GM23338 (cell line): Measurements from ENCODE around the gene EXD3. TPM values are rescaled to one million over a fixed set of nuclear protein-coding genes. Genes with fewer than 3 reads are reported as not detected.

ENCODE experiments used
- ATAC-seq: fragments of 200-7000 bp; cut with Tn5 transposase; 3 replicates; pipeline ENCODE4 v1.9.1; 2020
- DNase-seq: peaks from one replicate; pipeline ENCODE4 v3.0.0-alpha.2; 2015; ENCODE audit warnings: low spot score
- H2AFZ ChIP-seq: fragments of 200-600 bp; sonication (generic); 2 replicates; pipeline ENCODE4 v1.8.0; 2016; ENCODE audit warnings: antibody characterized with exemption, mild to moderate bottlenecking, moderate library complexity
- H3F3A ChIP-seq: fragments of 200-600 bp; sonication (generic); replicated peaks from 2 replicates; pipeline ENCODE4 v1.8.0; 2017; ENCODE audit warnings: antibody characterized with exemption, mixed run types, low read depth
- H3K27ac ChIP-seq: fragments of 200-600 bp; sonication (generic); 2 replicates; pipeline ENCODE4 v1.6.1; 2016; ENCODE audit warnings: low read depth
- H3K27me3 ChIP-seq: fragments of 200-600 bp; sonication (generic); 2 replicates; pipeline ENCODE4 v1.8.0; 2016; ENCODE audit warnings: mild to moderate bottlenecking, mixed run types, moderate library complexity; ENCODE audit not compliant: insufficient read depth
- H3K36me3 ChIP-seq: fragments of 200-600 bp; sonication (generic); 2 replicates; pipeline ENCODE4 v1.8.0; 2016; ENCODE audit warnings: mild to moderate bottlenecking; ENCODE audit not compliant: insufficient read depth
- H3K4me1 ChIP-seq: fragments of 200-600 bp; sonication (generic); 2 replicates; pipeline ENCODE4 v1.8.0; 2016; ENCODE audit warnings: mild to moderate bottlenecking, moderate library complexity; ENCODE audit not compliant: insufficient read depth
- H3K4me2 ChIP-seq: fragments of 200-600 bp; sonication (generic); 2 replicates; pipeline ENCODE4 v1.7.1; 2017; ENCODE audit warnings: mixed run types
- H3K4me3 ChIP-seq: fragments of 200-600 bp; sonication (generic); 2 replicates; pipeline ENCODE4 v1.6.1; 2016; ENCODE audit warnings: mixed run types
- H3K79me2 ChIP-seq: fragments of 200-600 bp; sonication (generic); replicated peaks from 2 replicates; pipeline ENCODE4 v1.8.0; 2017; ENCODE audit warnings: mild to moderate bottlenecking; ENCODE audit not compliant: insufficient read depth
- H3K9me2 ChIP-seq: fragments of 200-600 bp; sonication (generic); 2 replicates; pipeline ENCODE4 v1.8.0; 2017; ENCODE audit not compliant: insufficient read depth
- H4K20me1 ChIP-seq: fragments of 200-600 bp; sonication (generic); replicated peaks from 2 replicates; pipeline ENCODE4 v1.8.0; 2017; ENCODE audit warnings: mild to moderate bottlenecking; ENCODE audit not compliant: insufficient read depth
- H3K27ac Mint-ChIP-seq: 2 replicates; pipeline ENCODE4 v1.8.0; 2020; ENCODE audit warnings: inconsistent platforms, mild to moderate bottlenecking, moderate library complexity, mixed read lengths
- H3K27me3 Mint-ChIP-seq: 3 replicates; pipeline ENCODE4 v1.8.0; 2022; ENCODE audit warnings: low read depth, mild to moderate bottlenecking, moderate library complexity, mixed read lengths, inconsistent platforms; ENCODE audit not compliant: insufficient read depth, poor library complexity
- H3K36me3 Mint-ChIP-seq: 3 replicates; pipeline ENCODE4 v1.8.0; 2021; ENCODE audit warnings: low read depth, mild to moderate bottlenecking, inconsistent platforms, moderate library complexity, mixed read lengths
- H3K4me1 Mint-ChIP-seq: 3 replicates; pipeline ENCODE4 v1.8.0; 2020; ENCODE audit warnings: mild to moderate bottlenecking, inconsistent platforms, mixed read lengths
- H3K4me3 Mint-ChIP-seq: 3 replicates; pipeline ENCODE4 v1.8.0; 2021; ENCODE audit warnings: moderate library complexity, mild to moderate bottlenecking, inconsistent platforms, mixed read lengths
- H3K9me3 Mint-ChIP-seq: 3 replicates; pipeline ENCODE4 v1.8.0; 2020; ENCODE audit warnings: moderate library complexity, mild to moderate bottlenecking, inconsistent platforms, mixed read lengths
- ZNF331 ChIP-seq: fragments of 250-450 bp; sonication (Bioruptor Pico); IDR thresholded peaks from 2 replicates; pipeline ENCODE4 v1.5.0; 2020; ENCODE audit warnings: low read depth, mild to moderate bottlenecking, moderate library complexity
- polyA plus RNA-seq: library from polyadenylated mRNA; unstranded; fragments of >200 nt; fragmentation: Nextera tagmentation; extraction: Ambion mirVana; gene quantifications from 2 replicates; pipeline ENCODE4 v1.2.1, GENCODE V29; 2016
- total RNA-seq: library from RNA; depleted of rRNA; stranded (reverse); fragments of >200 nt; shearing (Covaris generic); gene quantifications from 2 replicates; pipeline ENCODE4 v1.2.3, GENCODE V29; 2014
- TF ChIP-seq, protein P1 (sequence below), 2 experiments: fragments of 200-600 bp in 1 of 2; sonication (generic) in 1 of 2; conservative IDR thresholded peaks; 2 replicates each; pipeline versions ENCODE4 v1.5.1 to v1.6.1; 2016 to 2017; ENCODE audit warnings: antibody characterized with exemption in 2 of 2, low read depth in 2 of 2, mild to moderate bottlenecking in 2 of 2, moderate library complexity in 1 of 2
- TF ChIP-seq, protein P2 (sequence below): IDR thresholded peaks from one replicate; pipeline ENCODE4 v1.6.1; 2018; ENCODE audit warnings: antibody characterized with exemption; ENCODE audit not compliant: unreplicated experiment

The EXD3 gene
- total and polyA plus RNA-seq, 2 experiments from 2014 or later = 3.6 to 9.7 TPM

DNA sequence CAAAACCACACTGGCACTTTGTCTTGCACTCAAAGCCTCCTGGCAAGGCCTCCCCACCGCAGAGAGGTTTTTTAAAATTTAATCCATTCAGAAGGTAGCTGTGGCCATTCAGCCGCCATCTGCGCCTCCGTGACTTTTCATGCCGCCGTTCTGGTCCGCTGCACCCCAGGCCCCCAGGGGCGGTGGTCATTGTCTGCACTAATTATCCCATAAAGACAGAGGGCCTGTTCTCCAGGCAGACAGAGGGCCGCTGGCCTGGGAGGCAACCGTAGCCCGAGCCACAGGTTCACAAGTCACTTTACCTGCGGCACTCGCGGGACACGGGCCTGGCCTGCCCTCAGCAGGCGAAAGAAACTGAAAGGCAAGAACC lies 49.4 kb downstream of the EXD3 start:
- no peak overlapping the region for H3K4me3 ChIP-seq
- H3K4me2 ChIP-seq = no peak overlapping the region
- no peaks in the 10 kb centered on the region for H3K36me3 ChIP-seq
- H3F3A ChIP-seq = no peaks in the 10 kb centered on the region
- H3K27me3 ChIP-seq = peaks cover 4% of the 10 kb centered on the region
- H3K79me2 ChIP-seq = no peaks in the 10 kb centered on the region
- no peaks in the 10 kb centered on the region for H3K4me1 ChIP-seq
- no peak for ATAC-seq
- no peaks in the 10 kb centered on the region for H3K9me2 ChIP-seq
- Mint-ChIP-seq H3K4me3 (no peak overlapping the region), H3K4me1 (no peaks in the 10 kb centered on the region), H3K27me3 (peaks cover 7% of the 10 kb centered on the region), H3K27ac (no peak overlapping the region), H3K9me3 (peaks cover 11% of the 10 kb centered on the region), H3K36me3 (peaks cover 4% of the 10 kb centered on the region; the same call in 1 of the 3 replicates)
- no peaks in the 10 kb centered on the region for H4K20me1 ChIP-seq
- no peak for DNase-seq
- no peak overlapping the region for H3K27ac ChIP-seq
- no peak overlapping the region for H2AFZ ChIP-seq
- no peak for TF ChIP-seq ZNF331 (CRISPR knock-in tag)
- TF ChIP-seq, protein P1, sequence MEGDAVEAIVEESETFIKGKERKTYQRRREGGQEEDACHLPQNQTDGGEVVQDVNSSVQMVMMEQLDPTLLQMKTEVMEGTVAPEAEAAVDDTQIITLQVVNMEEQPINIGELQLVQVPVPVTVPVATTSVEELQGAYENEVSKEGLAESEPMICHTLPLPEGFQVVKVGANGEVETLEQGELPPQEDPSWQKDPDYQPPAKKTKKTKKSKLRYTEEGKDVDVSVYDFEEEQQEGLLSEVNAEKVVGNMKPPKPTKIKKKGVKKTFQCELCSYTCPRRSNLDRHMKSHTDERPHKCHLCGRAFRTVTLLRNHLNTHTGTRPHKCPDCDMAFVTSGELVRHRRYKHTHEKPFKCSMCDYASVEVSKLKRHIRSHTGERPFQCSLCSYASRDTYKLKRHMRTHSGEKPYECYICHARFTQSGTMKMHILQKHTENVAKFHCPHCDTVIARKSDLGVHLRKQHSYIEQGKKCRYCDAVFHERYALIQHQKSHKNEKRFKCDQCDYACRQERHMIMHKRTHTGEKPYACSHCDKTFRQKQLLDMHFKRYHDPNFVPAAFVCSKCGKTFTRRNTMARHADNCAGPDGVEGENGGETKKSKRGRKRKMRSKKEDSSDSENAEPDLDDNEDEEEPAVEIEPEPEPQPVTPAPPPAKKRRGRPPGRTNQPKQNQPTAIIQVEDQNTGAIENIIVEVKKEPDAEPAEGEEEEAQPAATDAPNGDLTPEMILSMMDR (conservative IDR thresholded peaks at IDR 0.05; ENCODE audit: low read depth in 2 of 2) = no peak

DNA sequence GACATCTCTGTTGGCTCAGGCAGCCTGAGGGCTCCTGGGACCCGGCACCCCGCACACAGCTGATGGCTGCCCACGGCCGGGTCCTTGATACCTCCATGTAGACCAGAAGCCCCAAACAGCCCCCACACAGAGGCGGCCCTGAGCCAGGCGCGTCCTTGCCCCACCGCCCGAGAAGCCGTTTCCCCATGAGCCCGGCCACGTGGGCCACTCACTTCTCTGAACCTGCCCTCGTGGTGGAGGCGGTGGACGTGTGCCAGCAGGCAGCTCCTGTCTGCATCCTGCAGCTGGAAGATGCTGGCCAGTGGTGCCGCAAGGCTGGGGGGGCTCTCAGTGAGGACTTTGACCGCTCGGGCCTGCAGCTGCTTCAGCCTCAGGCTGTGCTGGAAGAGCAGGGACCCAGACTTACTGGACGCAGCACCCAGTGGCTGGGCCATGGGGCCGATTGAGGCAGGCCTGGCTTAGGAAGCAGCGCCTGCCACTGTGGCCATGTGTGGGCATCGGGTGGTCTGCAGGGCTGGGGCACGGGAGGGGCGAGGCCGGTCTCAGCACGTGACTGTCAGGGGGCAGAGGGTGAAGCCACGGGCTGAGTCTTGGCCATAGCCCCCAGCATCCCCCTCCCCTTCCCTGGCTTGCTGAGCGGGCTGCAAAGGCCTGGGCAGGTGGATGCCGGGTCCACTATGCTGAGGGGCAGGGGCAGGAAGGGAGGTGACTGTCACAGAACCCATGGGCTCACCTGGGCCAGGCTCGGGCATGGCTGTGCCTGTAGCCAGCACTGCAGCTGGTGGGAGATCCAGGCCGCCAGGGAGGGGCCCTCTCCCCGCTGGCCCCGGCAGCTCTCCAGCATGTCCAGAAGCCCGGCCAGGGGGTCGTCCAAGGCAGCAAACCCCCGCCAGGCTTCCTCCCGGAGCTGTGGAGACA lies 50.0 kb downstream of the EXD3 start:
- H3K9me3 Mint-ChIP-seq = peaks cover 7% of the 10 kb centered on the region; the same call in 2 of the 3 replicates
- H3K36me3 ChIP-seq = no peaks in the 10 kb centered on the region
- H3K9me2 ChIP-seq = no peaks in the 10 kb centered on the region
- H3K27me3 Mint-ChIP-seq = peaks cover 7% of the 10 kb centered on the region
- no peaks in the 10 kb centered on the region for H4K20me1 ChIP-seq
- H3K4me3 Mint-ChIP-seq = no peak overlapping the region
- H3K36me3 Mint-ChIP-seq = no peaks in the 10 kb centered on the region
- no peaks in the 10 kb centered on the region for H3K4me1 Mint-ChIP-seq
- no peak overlapping the region for H2AFZ ChIP-seq
- H3K27me3 ChIP-seq = peaks cover 4% of the 10 kb centered on the region
- H3K27ac ChIP-seq = no peak overlapping the region
- no peak for ATAC-seq
- no peak overlapping the region for H3K4me2 ChIP-seq
- no peaks in the 10 kb centered on the region for H3K79me2 ChIP-seq
- H3K4me1 ChIP-seq = no peaks in the 10 kb centered on the region
- DNase-seq = no peak
- TF ChIP-seq, protein P2, sequence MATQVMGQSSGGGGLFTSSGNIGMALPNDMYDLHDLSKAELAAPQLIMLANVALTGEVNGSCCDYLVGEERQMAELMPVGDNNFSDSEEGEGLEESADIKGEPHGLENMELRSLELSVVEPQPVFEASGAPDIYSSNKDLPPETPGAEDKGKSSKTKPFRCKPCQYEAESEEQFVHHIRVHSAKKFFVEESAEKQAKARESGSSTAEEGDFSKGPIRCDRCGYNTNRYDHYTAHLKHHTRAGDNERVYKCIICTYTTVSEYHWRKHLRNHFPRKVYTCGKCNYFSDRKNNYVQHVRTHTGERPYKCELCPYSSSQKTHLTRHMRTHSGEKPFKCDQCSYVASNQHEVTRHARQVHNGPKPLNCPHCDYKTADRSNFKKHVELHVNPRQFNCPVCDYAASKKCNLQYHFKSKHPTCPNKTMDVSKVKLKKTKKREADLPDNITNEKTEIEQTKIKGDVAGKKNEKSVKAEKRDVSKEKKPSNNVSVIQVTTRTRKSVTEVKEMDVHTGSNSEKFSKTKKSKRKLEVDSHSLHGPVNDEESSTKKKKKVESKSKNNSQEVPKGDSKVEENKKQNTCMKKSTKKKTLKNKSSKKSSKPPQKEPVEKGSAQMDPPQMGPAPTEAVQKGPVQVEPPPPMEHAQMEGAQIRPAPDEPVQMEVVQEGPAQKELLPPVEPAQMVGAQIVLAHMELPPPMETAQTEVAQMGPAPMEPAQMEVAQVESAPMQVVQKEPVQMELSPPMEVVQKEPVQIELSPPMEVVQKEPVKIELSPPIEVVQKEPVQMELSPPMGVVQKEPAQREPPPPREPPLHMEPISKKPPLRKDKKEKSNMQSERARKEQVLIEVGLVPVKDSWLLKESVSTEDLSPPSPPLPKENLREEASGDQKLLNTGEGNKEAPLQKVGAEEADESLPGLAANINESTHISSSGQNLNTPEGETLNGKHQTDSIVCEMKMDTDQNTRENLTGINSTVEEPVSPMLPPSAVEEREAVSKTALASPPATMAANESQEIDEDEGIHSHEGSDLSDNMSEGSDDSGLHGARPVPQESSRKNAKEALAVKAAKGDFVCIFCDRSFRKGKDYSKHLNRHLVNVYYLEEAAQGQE = no peak
- H3K4me3 ChIP-seq = no peak overlapping the region
- no peaks in the 10 kb centered on the region for H3F3A ChIP-seq
- no peak overlapping the region for H3K27ac Mint-ChIP-seq
